CD4-positive, alpha-beta memory T cell (primary cell): ENCODE results near the gene SLC45A2. TPM values are rescaled to one million over a fixed set of nuclear protein-coding genes. Genes with fewer than 3 reads are reported as not detected.
A peak's percentile ranks its signal among the peaks of the same experiment; 100 is the strongest.

ENCODE experiments used
- CTCF ChIA-PET: fragments of 350-600 bp; sonication (Branson Sonifier 250); formaldehyde crosslinking; loops from one replicate; lab custom pipeline; 2021; ENCODE audit warnings: inconsistent platforms; ENCODE audit not compliant: partially characterized antibody; lab: Charles Lee
- POLR2A ChIA-PET: fragments of 350-600 bp; sonication (Branson Sonifier 250); formaldehyde crosslinking; loops from one replicate; lab custom pipeline; 2021; ENCODE audit not compliant: partially characterized antibody; lab: Charles Lee
- DNase-seq, 5 donors: peaks; one replicate each; pipeline versions ENCODE4 v3.0.0 to v3.0.0-alpha.2; 2020 to 2022; ENCODE audit warnings: mixed read lengths in 1 of 5
- H3K27ac ChIP-seq: one replicate; pipeline ENCODE4 v1.7.0; 2013; ENCODE audit warnings: low read depth, low read length
- H3K27me3 ChIP-seq: 2 replicates; pipeline ENCODE4 v1.7.0; 2013; ENCODE audit warnings: mild to moderate bottlenecking, low read length, moderate library complexity; ENCODE audit not compliant: insufficient read depth
- H3K36me3 ChIP-seq: 2 replicates; pipeline ENCODE4 v1.7.0; 2013; ENCODE audit warnings: mild to moderate bottlenecking, low read length, moderate library complexity; ENCODE audit not compliant: insufficient read depth
- H3K4me1 ChIP-seq: 2 replicates; pipeline ENCODE4 v1.7.0; 2013; ENCODE audit warnings: mild to moderate bottlenecking, low read length, moderate library complexity; ENCODE audit not compliant: insufficient read depth
- H3K4me3 ChIP-seq, 2 donors: one replicate each; pipeline ENCODE4 v1.7.0; 2013; ENCODE audit warnings: low read length in 2 of 2, mild to moderate bottlenecking in 1 of 2
- H3K9me3 ChIP-seq, 2 donors: one replicate each; pipeline ENCODE4 v1.7.0; 2013; ENCODE audit warnings: low read length in 2 of 2, control low read depth in 1 of 2; ENCODE audit not compliant: control insufficient read depth in 1 of 2
- H3K27ac Mint-ChIP-seq, 7 donors: one replicate each; pipeline ENCODE4 v1.8.0; 2020 to 2021; ENCODE audit warnings: mixed read lengths in 7 of 7, mild to moderate bottlenecking in 6 of 7, inconsistent platforms in 3 of 7, moderate library complexity in 3 of 7
- H3K27me3 Mint-ChIP-seq, 2 donors: one replicate each; pipeline ENCODE4 v1.8.0; 2020 to 2021; ENCODE audit warnings: mixed read lengths in 2 of 2
- H3K36me3 Mint-ChIP-seq, 2 donors: one replicate each; pipeline ENCODE4 v1.8.0; 2020 to 2021; ENCODE audit warnings: mixed read lengths in 2 of 2, inconsistent platforms in 1 of 2, mild to moderate bottlenecking in 1 of 2
- H3K4me1 Mint-ChIP-seq, 4 donors: one replicate each; pipeline ENCODE4 v1.8.0; 2020 to 2021; ENCODE audit warnings: mixed read lengths in 4 of 4, mild to moderate bottlenecking in 1 of 4
- H3K4me3 Mint-ChIP-seq, 8 donors: one replicate each; pipeline ENCODE4 v1.8.0; 2020 to 2021; ENCODE audit warnings: mixed read lengths in 8 of 8, mild to moderate bottlenecking in 7 of 8, moderate library complexity in 6 of 8, inconsistent platforms in 3 of 8
- H3K9me3 Mint-ChIP-seq, 8 donors: one replicate each; pipeline ENCODE4 v1.8.0; 2020 to 2021; ENCODE audit warnings: mixed read lengths in 8 of 8, mild to moderate bottlenecking in 5 of 8, inconsistent platforms in 3 of 8, moderate library complexity in 1 of 8
- intact Hi-C: fragments of 100-400 bp; cut with micrococcal nuclease; formaldehyde crosslinking; loops from one replicate; pipeline ENCODE4 v1.15.1; 2023
- polyA plus RNA-seq, 2 donors: library from polyadenylated mRNA; unstranded; fragments of 300-500 nt; fragmentation: Illumina TruSeq; gene quantifications; one replicate each; pipeline ENCODE4 v1.2.3, GENCODE V29; 2021
- total RNA-seq, 2 experiments: library from RNA; stranded (reverse); gene quantifications; one replicate each; pipeline ENCODE4 v1.2.3, GENCODE V29; 2021

Gene SLC45A2
- total and polyA plus RNA-seq, 4 experiments from 2014 or later, result not detected

GRCh38 chr5:33969572-33970452, 14.7 kb downstream of the SLC45A2 start:
- Mint-ChIP-seq H3K4me1 (peaks cover 2 to 12% (median 7%) of the 10 kb centered on the region in 4 donors), H3K27me3 (no peaks in the 10 kb centered on the region), H3K27ac (peak overlapping the region in 1 of 7 donors; percentile 35), H3K36me3 (no peaks in the 10 kb centered on the region), H3K9me3 (no peaks in the 10 kb centered on the region), H3K4me3 (no peak overlapping the region)
- intact Hi-C loops, result loop anchor here (1.0 kb wide), 1 partner anchor 534 kb away; no protein-coding TSS in a partner anchor
- ChIA-PET CTCF (interaction anchor here (0.5 to 3.7 kb wide), 19 partner anchors 9 to 535 kb away, joined by 3 to 28 read pairs (median 5); partner anchors contain the start of genes RXFP3, SLC45A2 and TARS1), POLR2A (no interaction called here)
- Histone ChIP-seq H3K36me3 (no peaks in the 10 kb centered on the region), H3K27ac (no peak overlapping the region), H3K4me3 (no peak overlapping the region), H3K27me3 (no peaks in the 10 kb centered on the region), H3K4me1 (no peaks in the 10 kb centered on the region), H3K9me3 (no peaks in the 10 kb centered on the region)
- DNase-seq, result peak in 4 of 5 donors; percentile 8 to 20 (median 12)

- no peak overlapping the region for H3K27ac ChIP-seq
- no peaks in the 10 kb centered on the region for H3K9me3 Mint-ChIP-seq
- no peaks in the 10 kb centered on the region for H3K36me3 ChIP-seq
- H3K4me1 ChIP-seq, result no peaks in the 10 kb centered on the region
- H3K27me3 ChIP-seq, result no peaks in the 10 kb centered on the region
- no peak for DNase-seq
- ChIA-PET POLR2A (no interaction called here), CTCF (interaction anchor here (0.7 to 3.7 kb wide), 6 partner anchors 10 to 534 kb away, joined by 3 to 28 read pairs (median 6); partner anchors contain the start of gene TARS1)
- H3K27me3 Mint-ChIP-seq, result no peaks in the 10 kb centered on the region
- peak overlapping the region in 1 of 7 donors; percentile 58 for H3K27ac Mint-ChIP-seq
- peaks cover 4 to 17% (median 8%) of the 10 kb centered on the region in 4 donors for H3K4me1 Mint-ChIP-seq
- no peaks in the 10 kb centered on the region for H3K9me3 ChIP-seq
- H3K4me3 Mint-ChIP-seq, result no peak overlapping the region
- no peak overlapping the region for H3K4me3 ChIP-seq
- no peaks in the 10 kb centered on the region for H3K36me3 Mint-ChIP-seq
- intact Hi-C loops, result no loop called here
These were observed 16.1 kb downstream of the SLC45A2 start for GRCh38 chr5:33968211-33969005.

- no peaks in the 10 kb centered on the region for H3K9me3 Mint-ChIP-seq
- H3K27ac ChIP-seq, result no peak overlapping the region
- H3K4me3 Mint-ChIP-seq, result no peak overlapping the region
- no peaks in the 10 kb centered on the region for H3K27me3 Mint-ChIP-seq
- intact Hi-C loops, result no loop called here
- POLR2A ChIA-PET, result no interaction called here
- CTCF ChIA-PET, result no interaction called here
- H3K4me1 ChIP-seq, result no peaks in the 10 kb centered on the region
- no peaks in the 10 kb centered on the region for H3K36me3 ChIP-seq
- H3K4me3 ChIP-seq, result no peak overlapping the region
- peak overlapping the region in 1 of 7 donors; percentile 56 for H3K27ac Mint-ChIP-seq
- DNase-seq, result no peak
- H3K9me3 ChIP-seq, result no peaks in the 10 kb centered on the region
- H3K4me1 Mint-ChIP-seq, result peaks cover 4 to 16% (median 8%) of the 10 kb centered on the region in 4 donors
- no peaks in the 10 kb centered on the region for H3K27me3 ChIP-seq
- no peaks in the 10 kb centered on the region for H3K36me3 Mint-ChIP-seq
These were observed 17.7 kb downstream of the SLC45A2 start for GRCh38 chr5:33966805-33967204.

GRCh38 chr5:33964132-33964700, 20.3 kb downstream of the SLC45A2 start:
- CTCF ChIA-PET, result no interaction called here
- no peak overlapping the region for H3K27ac Mint-ChIP-seq
- peaks cover 0 to 1% of the 10 kb centered on the region in 2 donors for H3K27me3 Mint-ChIP-seq

DNA sequence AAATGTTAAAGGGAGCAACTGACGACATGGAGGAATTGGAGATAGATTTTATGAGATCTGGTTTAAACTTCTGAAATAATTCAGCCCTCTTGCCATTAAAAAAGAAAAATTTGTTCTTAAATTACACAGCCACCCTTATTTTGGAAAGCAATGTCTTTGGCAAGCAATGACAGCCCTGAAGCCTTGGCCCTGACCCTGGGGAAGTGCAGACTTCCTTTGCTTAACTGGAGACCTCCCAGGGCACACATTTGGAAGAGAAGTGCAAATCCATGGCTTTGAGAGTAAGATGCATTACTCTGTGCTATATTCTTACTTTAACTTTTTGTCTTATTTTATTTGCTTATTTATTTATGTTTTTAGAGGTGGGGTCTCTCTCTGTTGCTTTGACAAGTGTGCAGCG, 26.3 kb downstream of the SLC45A2 start:
- Mint-ChIP-seq H3K4me3 (no peak overlapping the region), H3K27me3 (peaks cover 5 to 7% of the 10 kb centered on the region in 2 donors), H3K4me1 (no peaks in the 10 kb centered on the region), H3K36me3 (no peaks in the 10 kb centered on the region), H3K9me3 (peaks cover 0 to 15% (median 8%) of the 10 kb centered on the region in 8 donors), H3K27ac (no peak overlapping the region)
- H3K27me3 ChIP-seq, result no peaks in the 10 kb centered on the region
- no peak overlapping the region for H3K4me3 ChIP-seq
- intact Hi-C loops, result no loop called here
- DNase-seq, result no peak
- ChIA-PET POLR2A (no interaction called here), CTCF (no interaction called here)
- no peaks in the 10 kb centered on the region for H3K4me1 ChIP-seq
- H3K36me3 ChIP-seq, result no peaks in the 10 kb centered on the region
- H3K9me3 ChIP-seq, result no peaks in the 10 kb centered on the region
- no peak overlapping the region for H3K27ac ChIP-seq

More at GRCh38 chr5:33964132-33964700, 20.3 kb downstream of the SLC45A2 start:
- Histone ChIP-seq H3K4me1 (no peaks in the 10 kb centered on the region), H3K27me3 (no peaks in the 10 kb centered on the region), H3K27ac (no peak overlapping the region), H3K9me3 (no peaks in the 10 kb centered on the region), H3K36me3 (no peaks in the 10 kb centered on the region), H3K4me3 (no peak overlapping the region)
- intact Hi-C loops, result no loop called here
- no peaks in the 10 kb centered on the region for H3K9me3 Mint-ChIP-seq
- peaks cover 4 to 16% (median 8%) of the 10 kb centered on the region in 4 donors for H3K4me1 Mint-ChIP-seq
- no peak overlapping the region for H3K4me3 Mint-ChIP-seq
- no peak for DNase-seq
- POLR2A ChIA-PET, result no interaction called here
- no peaks in the 10 kb centered on the region for H3K36me3 Mint-ChIP-seq

DNA sequence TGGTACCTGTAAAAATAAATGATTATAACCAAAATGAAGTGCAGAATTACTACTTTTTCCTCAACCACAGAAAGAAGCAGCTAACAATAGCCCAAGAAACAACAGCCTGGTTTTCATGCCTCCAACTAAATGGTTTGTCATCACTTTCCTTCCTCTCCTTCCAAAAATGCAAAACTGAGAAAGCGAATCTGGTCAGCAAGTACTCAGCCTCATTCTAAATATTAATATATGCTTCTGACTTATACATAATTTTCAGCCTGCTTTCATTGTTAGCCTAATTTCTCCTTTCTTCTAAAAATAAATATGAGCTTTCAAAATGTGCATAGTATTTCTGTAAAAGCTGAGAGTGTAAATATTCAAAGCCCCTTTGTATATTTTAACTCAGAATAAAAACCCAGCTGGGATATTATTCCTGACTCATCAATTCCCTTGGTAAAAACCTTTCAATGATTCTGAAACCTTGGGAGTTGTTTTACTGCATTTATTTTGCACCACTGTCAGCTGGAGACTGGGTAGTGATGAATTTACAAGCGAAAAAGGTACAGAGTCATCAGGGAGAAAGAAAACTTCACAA, 26.8 kb downstream of the SLC45A2 start:
- Histone ChIP-seq H3K27ac (no peak overlapping the region), H3K4me3 (no peak overlapping the region), H3K9me3 (no peaks in the 10 kb centered on the region), H3K27me3 (no peaks in the 10 kb centered on the region), H3K36me3 (no peaks in the 10 kb centered on the region), H3K4me1 (no peaks in the 10 kb centered on the region)
- POLR2A ChIA-PET, result no interaction called here
- CTCF ChIA-PET, result no interaction called here
- no peaks in the 10 kb centered on the region for H3K36me3 Mint-ChIP-seq
- DNase-seq, result no peak
- no peak overlapping the region for H3K4me3 Mint-ChIP-seq
- H3K27ac Mint-ChIP-seq, result no peak overlapping the region
- intact Hi-C loops, result no loop called here
- H3K27me3 Mint-ChIP-seq, result peaks cover 5 to 7% of the 10 kb centered on the region in 2 donors
- H3K4me1 Mint-ChIP-seq, result no peaks in the 10 kb centered on the region
- peaks cover 0 to 15% (median 8%) of the 10 kb centered on the region in 8 donors for H3K9me3 Mint-ChIP-seq
